Measurements from ENCODE around the gene GRK5.

- no peak for TF ChIP-seq CTCF (conservative IDR thresholded peaks at IDR 0.05; ENCODE audit: low read depth, low read length)
- TF ChIP-seq EZH2 (IDR thresholded peaks at IDR 0.05; ENCODE audit: borderline replicate concordance, low read depth, low read length, poor library complexity, severe bottlenecking), result no peak
Observed at GRCh38 chr10:119296703-119297102, 89.3 kb downstream of the GRK5 start.
